Naive thymus-derived CD4-positive, alpha-beta T cell (primary cell): Measurements from ENCODE around the gene RBM15. TPM values are rescaled to one million over a fixed set of nuclear protein-coding genes. Genes with fewer than 3 reads are reported as not detected.

Experiments used
- ATAC-seq: fragments of 150-1000 bp; cut with Tn5 transposase; 2 replicates; pipeline ENCODE4 v1.10.0; 2021; ENCODE audit warnings: mild to moderate bottlenecking, moderate library complexity
- CTCF ChIA-PET: fragments of 350-600 bp; sonication (Branson Sonifier 250); formaldehyde crosslinking; loops from one replicate; lab custom pipeline; 2021; ENCODE audit warnings: antibody characterized with exemption; lab: Charles Lee
- POLR2A ChIA-PET: fragments of 350-600 bp; sonication (Branson Sonifier 250); formaldehyde crosslinking; loops from one replicate; lab custom pipeline; 2021; ENCODE audit warnings: antibody characterized with exemption, inconsistent platforms; lab: Charles Lee
- DNase-seq, 9 donors: peaks; one replicate each; pipeline versions ENCODE4 v3.0.0 to v3.0.0-alpha.2; 2020 to 2022; ENCODE audit warnings: mixed read lengths in 1 of 9
- H3K27ac ChIP-seq: one replicate; pipeline ENCODE4 v1.7.0; 2013; ENCODE audit warnings: mild to moderate bottlenecking, low read depth, low read length, moderate library complexity
- H3K27me3 ChIP-seq, 2 donors: one replicate each; pipeline ENCODE4 v1.7.0; 2013; ENCODE audit warnings: low read length in 2 of 2, mild to moderate bottlenecking in 2 of 2, moderate library complexity in 2 of 2; ENCODE audit not compliant: control insufficient read depth in 2 of 2, insufficient read depth in 2 of 2
- H3K36me3 ChIP-seq, 3 experiments: 1 replicate in 2 of 3; 2 replicates in 1 of 3; pipeline ENCODE4 v1.7.0; 2013; ENCODE audit warnings: low read length in 3 of 3, mild to moderate bottlenecking in 3 of 3, moderate library complexity in 1 of 3; ENCODE audit not compliant: insufficient read depth in 3 of 3, control insufficient read depth in 2 of 3
- H3K4me1 ChIP-seq, 2 donors: one replicate each; pipeline ENCODE4 v1.7.0; 2013; ENCODE audit warnings: low read length in 2 of 2, mild to moderate bottlenecking in 2 of 2, moderate library complexity in 1 of 2; ENCODE audit not compliant: control insufficient read depth in 2 of 2, insufficient read depth in 2 of 2
- H3K4me3 ChIP-seq: 2 replicates; pipeline ENCODE4 v1.7.0; 2013; ENCODE audit warnings: mild to moderate bottlenecking, low read length
- H3K9me3 ChIP-seq, 3 experiments: 1 replicate in 2 of 3; 2 replicates in 1 of 3; pipeline ENCODE4 v1.7.0; 2013; ENCODE audit warnings: low read length in 3 of 3; ENCODE audit not compliant: control insufficient read depth in 2 of 3
- H3K27ac Mint-ChIP-seq, 9 donors: one replicate each; pipeline ENCODE4 v1.8.0; 2020 to 2022; ENCODE audit warnings: mixed read lengths in 9 of 9, mild to moderate bottlenecking in 8 of 9, moderate library complexity in 5 of 9, inconsistent platforms in 2 of 9
- H3K27me3 Mint-ChIP-seq, 5 donors: one replicate each; pipeline ENCODE4 v1.8.0; 2021 to 2022; ENCODE audit warnings: mixed read lengths in 5 of 5, mild to moderate bottlenecking in 1 of 5
- H3K36me3 Mint-ChIP-seq, 5 donors: one replicate each; pipeline ENCODE4 v1.8.0; 2020 to 2022; ENCODE audit warnings: mixed read lengths in 5 of 5, mild to moderate bottlenecking in 3 of 5, inconsistent platforms in 1 of 5
- H3K4me1 Mint-ChIP-seq, 7 donors: one replicate each; pipeline ENCODE4 v1.8.0; 2020 to 2022; ENCODE audit warnings: mixed read lengths in 7 of 7, mild to moderate bottlenecking in 3 of 7, inconsistent platforms in 1 of 7
- H3K4me3 Mint-ChIP-seq, 10 donors: one replicate each; pipeline ENCODE4 v1.8.0; 2020 to 2022; ENCODE audit warnings: mild to moderate bottlenecking in 10 of 10, mixed read lengths in 10 of 10, moderate library complexity in 6 of 10, inconsistent platforms in 2 of 10
- H3K9me3 Mint-ChIP-seq, 11 donors: one replicate each; pipeline ENCODE4 v1.8.0; 2020 to 2022; ENCODE audit warnings: mixed read lengths in 11 of 11, mild to moderate bottlenecking in 4 of 11, inconsistent platforms in 1 of 11, moderate library complexity in 1 of 11
- intact Hi-C, 2 donors: fragments of 100-400 bp; cut with micrococcal nuclease; formaldehyde crosslinking; loops; one replicate each; pipeline ENCODE4 v1.15.1; 2023
- polyA plus RNA-seq, 2 donors: library from polyadenylated mRNA; unstranded; fragments of 300-500 nt; fragmentation: Illumina TruSeq; gene quantifications; one replicate each; pipeline ENCODE4 v1.2.3, GENCODE V29; 2021
- total RNA-seq, 6 experiments: library from RNA in 5 of 6; stranded (reverse) in 5 of 6; gene quantifications; 1 replicate in 5 of 6; 2 replicates in 1 of 6; pipeline ENCODE4 v1.2.3 and lab custom pipeline; 2021 to 2026

Gene RBM15
- total and polyA plus RNA-seq, 7 experiments from 2014 or later, result 7.1 to 58.6 (median 45.0) TPM

GRCh38 chr1:110319332-110320167 is 19.6 kb upstream of the RBM15 start:
- Histone ChIP-seq H3K4me3 (no peak overlapping the region), H3K9me3 (no peaks in the 10 kb centered on the region), H3K27ac (no peak overlapping the region), H3K27me3 (no peaks in the 10 kb centered on the region), H3K36me3 (no peaks in the 10 kb centered on the region), H3K4me1 (no peaks in the 10 kb centered on the region)
- H3K4me3 Mint-ChIP-seq, result no peak overlapping the region
- H3K27me3 Mint-ChIP-seq, result peaks cover 0 to 16% (median 0%) of the 10 kb centered on the region in 5 donors
- H3K36me3 Mint-ChIP-seq, result peaks cover 0 to 6% (median 0%) of the 10 kb centered on the region in 5 donors
- no peaks in the 10 kb centered on the region for H3K9me3 Mint-ChIP-seq
- H3K27ac Mint-ChIP-seq, result no peak overlapping the region
- ChIA-PET POLR2A (interaction anchor here (1.1 kb wide), 1 partner anchor 11 kb away, joined by 3 read pairs; no protein-coding TSS in a partner anchor), CTCF (interaction anchor here (8.7 kb wide), 1 partner anchor 117 kb away, joined by 142 read pairs; no protein-coding TSS in a partner anchor)
- no peak for ATAC-seq
- no peaks in the 10 kb centered on the region for H3K4me1 Mint-ChIP-seq
- intact Hi-C loops, result no loop called here
- no peak for DNase-seq

- no peaks in the 10 kb centered on the region for H3K36me3 ChIP-seq
- H3K9me3 ChIP-seq, result no peaks in the 10 kb centered on the region
- intact Hi-C loops, result no loop called here
- Mint-ChIP-seq H3K4me1 (no peaks in the 10 kb centered on the region), H3K36me3 (peaks cover 0 to 6% (median 0%) of the 10 kb centered on the region in 5 donors), H3K9me3 (no peaks in the 10 kb centered on the region), H3K27me3 (peaks cover 0 to 16% (median 0%) of the 10 kb centered on the region in 5 donors), H3K4me3 (no peak overlapping the region), H3K27ac (no peak overlapping the region)
- H3K4me1 ChIP-seq, result no peaks in the 10 kb centered on the region
- DNase-seq (no peak), ATAC-seq (no peak)
- CTCF ChIA-PET, result interaction anchor here (8.7 kb wide), 1 partner anchor 118 kb away, joined by 142 read pairs; no protein-coding TSS in a partner anchor
- H3K27me3 ChIP-seq, result no peaks in the 10 kb centered on the region
- H3K4me3 ChIP-seq, result no peak overlapping the region
- H3K27ac ChIP-seq, result no peak overlapping the region
- POLR2A ChIA-PET, result no interaction called here
These were observed 19.0 kb upstream of the RBM15 start for GRCh38 chr1:110320168-110320518.

GRCh38 chr1:110321045-110321444 is 18.1 kb upstream of the RBM15 start:
- H3K36me3 Mint-ChIP-seq, result peaks cover 0 to 6% (median 0%) of the 10 kb centered on the region in 5 donors
- no peaks in the 10 kb centered on the region for H3K36me3 ChIP-seq
- no peaks in the 10 kb centered on the region for H3K9me3 Mint-ChIP-seq
- H3K9me3 ChIP-seq, result no peaks in the 10 kb centered on the region
- H3K4me3 Mint-ChIP-seq, result no peak overlapping the region
- DNase-seq (no peak), ATAC-seq (no peak)
- H3K27me3 ChIP-seq, result no peaks in the 10 kb centered on the region
- H3K4me1 Mint-ChIP-seq, result no peaks in the 10 kb centered on the region
- ChIA-PET POLR2A (no interaction called here), CTCF (no interaction called here)
- intact Hi-C loops, result no loop called here
- H3K27ac Mint-ChIP-seq, result no peak overlapping the region
- H3K4me1 ChIP-seq, result no peaks in the 10 kb centered on the region
- H3K4me3 ChIP-seq, result no peak overlapping the region
- H3K27ac ChIP-seq, result no peak overlapping the region
- H3K27me3 Mint-ChIP-seq, result peaks cover 0 to 16% (median 0%) of the 10 kb centered on the region in 5 donors

GRCh38 chr1:110321846-110322245 is 17.3 kb upstream of the RBM15 start:
- no peaks in the 10 kb centered on the region for H3K36me3 ChIP-seq
- no peaks in the 10 kb centered on the region for H3K9me3 ChIP-seq
- Mint-ChIP-seq H3K4me3 (no peak overlapping the region), H3K27ac (no peak overlapping the region), H3K36me3 (peaks cover 0 to 6% (median 0%) of the 10 kb centered on the region in 5 donors), H3K4me1 (no peaks in the 10 kb centered on the region), H3K27me3 (peaks cover 0 to 17% (median 0%) of the 10 kb centered on the region in 5 donors), H3K9me3 (no peaks in the 10 kb centered on the region)
- no peaks in the 10 kb centered on the region for H3K27me3 ChIP-seq
- H3K27ac ChIP-seq, result no peak overlapping the region
- ChIA-PET CTCF (no interaction called here), POLR2A (no interaction called here)
- ATAC-seq (no peak), DNase-seq (no peak)
- H3K4me3 ChIP-seq, result no peak overlapping the region
- intact Hi-C loops, result no loop called here
- H3K4me1 ChIP-seq, result no peaks in the 10 kb centered on the region

- Histone ChIP-seq H3K4me3 (no peak overlapping the region), H3K36me3 (no peaks in the 10 kb centered on the region), H3K27ac (no peak overlapping the region), H3K27me3 (no peaks in the 10 kb centered on the region), H3K9me3 (no peaks in the 10 kb centered on the region), H3K4me1 (no peaks in the 10 kb centered on the region)
- Mint-ChIP-seq H3K36me3 (peaks cover 0 to 8% (median under 1%) of the 10 kb centered on the region in 5 donors), H3K4me3 (no peak overlapping the region), H3K27ac (no peak overlapping the region), H3K9me3 (no peaks in the 10 kb centered on the region), H3K27me3 (peaks cover 0 to 16% (median 0%) of the 10 kb centered on the region in 5 donors), H3K4me1 (no peaks in the 10 kb centered on the region)
- intact Hi-C loops, result no loop called here
- DNase-seq (no peak), ATAC-seq (no peak)
- CTCF ChIA-PET, result no interaction called here
- POLR2A ChIA-PET, result no interaction called here
These were observed 14.5 kb upstream of the RBM15 start for GRCh38 chr1:110324667-110325066.

- ATAC-seq (no peak), DNase-seq (no peak)
- POLR2A ChIA-PET, result no interaction called here
- H3K4me3 ChIP-seq, result no peak overlapping the region
- Mint-ChIP-seq H3K4me3 (no peak overlapping the region), H3K9me3 (no peaks in the 10 kb centered on the region), H3K36me3 (peaks cover 0 to 13% (median 0%) of the 10 kb centered on the region in 5 donors), H3K27ac (no peak overlapping the region), H3K4me1 (no peaks in the 10 kb centered on the region), H3K27me3 (peaks cover 0 to 17% (median 0%) of the 10 kb centered on the region in 5 donors)
- no peak overlapping the region for H3K27ac ChIP-seq
- intact Hi-C loops, result no loop called here
- no peaks in the 10 kb centered on the region for H3K9me3 ChIP-seq
- no peaks in the 10 kb centered on the region for H3K36me3 ChIP-seq
- CTCF ChIA-PET, result interaction anchor here (0.9 kb wide), 1 partner anchor 14 kb away, joined by 3 read pairs; no protein-coding TSS in a partner anchor
- no peaks in the 10 kb centered on the region for H3K27me3 ChIP-seq
- H3K4me1 ChIP-seq, result no peaks in the 10 kb centered on the region
These were observed 12.4 kb upstream of the RBM15 start for GRCh38 chr1:110326826-110327225.
